Lung (tissue), 12 donors: ENCODE results near the gene CAMSAP2. TPM values are rescaled to one million over a fixed set of nuclear protein-coding genes. Genes with fewer than 3 reads are reported as not detected.

Experiments used
- ATAC-seq: fragments of 200-7000 bp; cut with Tn5 transposase; one replicate; pipeline ENCODE4 v1.9.1; 2020; ENCODE audit warnings: moderate number of reproducible peaks; ENCODE audit not compliant: insufficient read depth, low FRiP score
- DNase-seq, 3 donors: peaks; one replicate each; pipeline ENCODE4 v3.0.0-alpha.2; 2013 to 2017
- H3K27ac ChIP-seq, 2 donors: one replicate each; pipeline ENCODE4 v1.5.1; 2013; ENCODE audit warnings: mild to moderate bottlenecking in 2 of 2, moderate library complexity in 2 of 2, control low read depth in 1 of 2, inconsistent platforms in 1 of 2, low read depth in 1 of 2, low read length in 1 of 2
- H3K27me3 ChIP-seq, 3 donors: one replicate each; pipeline ENCODE4 v1.5.1; 2013; ENCODE audit warnings: low read length in 2 of 3; ENCODE audit not compliant: control insufficient read depth in 3 of 3, insufficient read depth in 3 of 3
- H3K36me3 ChIP-seq, 4 donors: one replicate each; pipeline ENCODE4 v1.5.1; 2013; ENCODE audit warnings: low read length in 4 of 4, mild to moderate bottlenecking in 1 of 4, moderate library complexity in 1 of 4; ENCODE audit not compliant: control insufficient read depth in 4 of 4, insufficient read depth in 4 of 4
- H3K4me1 ChIP-seq, 5 donors: one replicate each; pipeline ENCODE4 v1.5.1; 2013; ENCODE audit warnings: low read length in 5 of 5, mild to moderate bottlenecking in 2 of 5, moderate library complexity in 1 of 5; ENCODE audit not compliant: control insufficient read depth in 5 of 5, insufficient read depth in 5 of 5
- H3K4me3 ChIP-seq: one replicate; pipeline ENCODE4 v1.5.1; 2013; ENCODE audit warnings: mild to moderate bottlenecking, control low read depth, moderate library complexity
- H3K9ac ChIP-seq, 2 donors: one replicate each; pipeline ENCODE4 v1.5.1; 2013; ENCODE audit warnings: low read length in 2 of 2, control low read depth in 1 of 2; ENCODE audit not compliant: insufficient read depth in 1 of 2
- H3K9me3 ChIP-seq, 4 donors: one replicate each; pipeline ENCODE4 v1.5.1; 2013; ENCODE audit warnings: low read length in 3 of 4, mild to moderate bottlenecking in 1 of 4, moderate library complexity in 1 of 4; ENCODE audit not compliant: control insufficient read depth in 4 of 4, insufficient read depth in 3 of 4
- WGBS, 2 donors: extraction: QIAGEN DNeasy Blood & Tissue Kit; methylation state at CpG; one replicate each; pipeline ENCODE4 v1.1.7; 2013; 5-methylcytosine and 5-hydroxymethylcytosine counted together
- polyA plus RNA-seq, 2 donors: library from polyadenylated mRNA; stranded (reverse); fragments of 200-250 nt; gene quantifications; one replicate each; pipeline ENCODE4 v1.2.1, GENCODE V29; 2013
- total RNA-seq, 2 donors: library from RNA; depleted of rRNA in 1 of 2; stranded (reverse); fragments of >200 nt in 1 of 2; gene quantifications; one replicate each; pipeline ENCODE4 v1.2.1, GENCODE V29; 2014 to 2021
- TF ChIP-seq, protein P1 (sequence below): IDR thresholded peaks from 2 replicates; pipeline ENCODE4 v1.5.1; 2012; ENCODE audit warnings: mild to moderate bottlenecking; ENCODE audit errors: control extremely low read depth, extremely low read depth
- donor health status: control.
- donor health status: control.
- donor health status: Bipolar disorder and iron deficiency.
- donor health status: healthy.
- donor health status: DM: yes; HTN: yes; CAD: no.

The CAMSAP2 gene
- total and polyA plus RNA-seq, 4 donors: 8.0 to 51.8 (median 16.6) TPM

GRCh38 chr1:200710166-200710565 is 28.5 kb upstream of the CAMSAP2 start:
- 88 to 95% methylated on average over 2 of the region's 2 CpGs for WGBS, 2 donors
- Histone ChIP-seq H3K9ac (no peak overlapping the region), H3K4me3 (no peak overlapping the region), H3K9me3 (no peaks in the 10 kb centered on the region), H3K27ac (no peak overlapping the region), H3K4me1 (no peaks in the 10 kb centered on the region), H3K27me3 (no peaks in the 10 kb centered on the region), H3K36me3 (no peaks in the 10 kb centered on the region)
- DNase-seq (no peak), ATAC-seq (no peak)
- TF ChIP-seq, protein P1, sequence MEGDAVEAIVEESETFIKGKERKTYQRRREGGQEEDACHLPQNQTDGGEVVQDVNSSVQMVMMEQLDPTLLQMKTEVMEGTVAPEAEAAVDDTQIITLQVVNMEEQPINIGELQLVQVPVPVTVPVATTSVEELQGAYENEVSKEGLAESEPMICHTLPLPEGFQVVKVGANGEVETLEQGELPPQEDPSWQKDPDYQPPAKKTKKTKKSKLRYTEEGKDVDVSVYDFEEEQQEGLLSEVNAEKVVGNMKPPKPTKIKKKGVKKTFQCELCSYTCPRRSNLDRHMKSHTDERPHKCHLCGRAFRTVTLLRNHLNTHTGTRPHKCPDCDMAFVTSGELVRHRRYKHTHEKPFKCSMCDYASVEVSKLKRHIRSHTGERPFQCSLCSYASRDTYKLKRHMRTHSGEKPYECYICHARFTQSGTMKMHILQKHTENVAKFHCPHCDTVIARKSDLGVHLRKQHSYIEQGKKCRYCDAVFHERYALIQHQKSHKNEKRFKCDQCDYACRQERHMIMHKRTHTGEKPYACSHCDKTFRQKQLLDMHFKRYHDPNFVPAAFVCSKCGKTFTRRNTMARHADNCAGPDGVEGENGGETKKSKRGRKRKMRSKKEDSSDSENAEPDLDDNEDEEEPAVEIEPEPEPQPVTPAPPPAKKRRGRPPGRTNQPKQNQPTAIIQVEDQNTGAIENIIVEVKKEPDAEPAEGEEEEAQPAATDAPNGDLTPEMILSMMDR: no peak

- no peaks in the 10 kb centered on the region for H3K9me3 ChIP-seq
- TF ChIP-seq, protein P1: no peak
- no peak for DNase-seq
- no peaks in the 10 kb centered on the region for H3K27me3 ChIP-seq
- no peak overlapping the region for H3K27ac ChIP-seq
- WGBS, 2 donors: 91 to 93% methylated on average over 2 of the region's 2 CpGs
- H3K4me1 ChIP-seq: no peaks in the 10 kb centered on the region
- H3K9ac ChIP-seq: no peak overlapping the region
- no peak overlapping the region for H3K4me3 ChIP-seq
- H3K36me3 ChIP-seq: no peaks in the 10 kb centered on the region
- ATAC-seq: no peak
These were observed 24.0 kb upstream of the CAMSAP2 start for GRCh38 chr1:200714504-200715187.

GRCh38 chr1:200720199-200720598 is 18.5 kb upstream of the CAMSAP2 start:
- Histone ChIP-seq H3K9ac (no peak overlapping the region), H3K9me3 (no peaks in the 10 kb centered on the region), H3K27me3 (no peaks in the 10 kb centered on the region), H3K4me3 (no peak overlapping the region), H3K4me1 (no peaks in the 10 kb centered on the region), H3K27ac (no peak overlapping the region), H3K36me3 (no peaks in the 10 kb centered on the region)
- TF ChIP-seq, protein P1: no peak
- DNase-seq: no peak
- ATAC-seq: no peak
- 84 to 100% methylated on average over 1 of the region's 1 CpG for WGBS, 2 donors

- no peak overlapping the region for H3K9ac ChIP-seq
- no peak overlapping the region for H3K4me3 ChIP-seq
- no peaks in the 10 kb centered on the region for H3K27me3 ChIP-seq
- DNase-seq: peak in 1 of 3 donors; percentile 23
- ATAC-seq: no peak
- TF ChIP-seq, protein P1: no peak
- no peak overlapping the region for H3K27ac ChIP-seq
- no peaks in the 10 kb centered on the region for H3K4me1 ChIP-seq
- H3K36me3 ChIP-seq: no peaks in the 10 kb centered on the region
- H3K9me3 ChIP-seq: no peaks in the 10 kb centered on the region
These were observed 14.6 kb upstream of the CAMSAP2 start for GRCh38 chr1:200724064-200724463.
